ENCODE measurements around the gene FGF21.

DNA sequence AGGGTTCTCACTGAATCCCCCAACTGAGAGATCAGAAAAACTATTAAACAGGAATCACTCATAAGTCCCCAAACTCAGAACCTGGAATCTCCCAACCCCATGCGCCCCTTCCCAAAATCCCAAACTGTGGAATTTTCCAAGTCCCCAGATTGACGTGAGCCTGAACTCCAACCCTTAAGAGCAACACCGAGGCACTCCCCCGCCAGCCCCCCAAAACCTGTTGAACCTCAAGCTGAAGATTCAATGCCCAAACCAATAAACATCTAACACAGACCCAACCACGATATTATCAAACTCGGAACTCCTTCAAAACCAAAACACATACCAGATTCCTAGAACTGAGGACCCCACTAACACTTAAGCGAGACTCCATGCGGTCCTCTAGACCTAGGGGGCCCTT, 9.2 kb upstream of the FGF21 start:
- no peak for TF ChIP-seq POLR2A (IDR thresholded peaks at IDR 0.05; ENCODE audit: low read depth)
- no peak for TF ChIP-seq POLR2AphosphoS5 (IDR thresholded peaks at IDR 0.05)

All from esophagus muscularis mucosa (tissue), 2 donors.